Measurements from ENCODE around the gene NCKAP5. TPM values are rescaled to one million over a fixed set of nuclear protein-coding genes. Genes with fewer than 3 reads are reported as not detected.

NCKAP5 gene
- total and polyA plus RNA-seq, 2 of the 8 experiments (the other 6 are each of a cell fraction or from before 2014, with no cell fraction given) = 0.27 to 0.86 TPM

DNA sequence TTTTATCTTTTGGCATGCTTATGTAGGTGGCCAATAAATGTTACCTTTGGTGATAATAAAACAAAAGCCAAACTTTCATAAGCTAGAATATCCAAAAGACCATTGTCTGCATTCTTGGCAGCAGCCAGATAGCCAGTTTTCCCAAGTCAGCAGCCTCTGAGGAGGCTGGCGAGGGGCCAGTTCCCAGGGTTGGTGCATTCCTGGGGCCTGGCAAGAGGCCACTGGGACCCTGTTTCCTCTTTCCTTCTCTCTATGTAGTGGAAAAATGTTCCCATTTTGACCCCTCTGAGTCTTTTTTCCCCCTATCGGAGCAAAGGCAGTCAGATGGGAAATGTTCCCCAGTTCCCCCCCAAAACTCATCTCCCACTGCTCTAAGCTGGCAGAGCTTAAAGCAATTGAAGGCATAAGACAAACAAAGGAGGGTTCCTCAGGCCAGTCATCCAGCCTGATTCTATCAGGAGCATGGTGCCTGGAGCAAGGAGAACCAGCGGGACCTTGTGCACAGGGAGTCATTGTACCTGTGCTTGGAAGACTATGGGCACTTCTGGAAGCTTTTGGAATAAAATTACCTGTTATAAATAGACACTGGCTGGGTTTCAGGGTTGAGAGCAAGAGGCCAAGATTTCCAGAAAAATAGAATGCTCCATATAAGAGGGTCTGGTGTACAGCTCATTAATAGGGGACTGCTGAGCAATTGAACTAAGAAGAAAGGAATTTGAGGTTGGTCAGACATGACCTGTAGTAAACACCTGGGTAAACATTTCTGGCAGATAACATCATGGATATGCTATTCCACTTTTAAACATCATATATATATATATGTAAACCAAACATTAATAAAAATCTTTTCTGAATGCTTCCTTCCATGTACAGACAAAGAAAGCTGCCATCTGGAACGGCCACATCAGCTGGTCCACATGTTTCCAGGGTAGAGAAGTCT is 63.4 kb downstream of the NCKAP5 start:
- Histone ChIP-seq H3K79me1 (ENCODE audit: low read depth, low read length) (no peaks in the 10 kb centered on the region), H3K4ac (replicated peaks; ENCODE audit: insufficient read length, low read depth, low read length) (no peak overlapping the region), H3K56ac (replicated peaks; ENCODE audit: insufficient read length, low read depth, low read length) (no peak overlapping the region), H3K9me3 (ENCODE audit: insufficient read depth in 2 of 2, low read depth in 1 of 2, low read length in 1 of 2) (no peaks in the 10 kb centered on the region), H2BK20ac (ENCODE audit: low read length) (no peak overlapping the region), H2BK5ac (ENCODE audit: low read depth, low read length) (no peak overlapping the region), H2BK120ac (replicated peaks; ENCODE audit: low read depth, low read length) (no peak overlapping the region), H2AK5ac (ENCODE audit: low read depth, low read length) (no peak overlapping the region), H3K27ac (ENCODE audit: low read depth, low read length) (no peak overlapping the region), H4K5ac (ENCODE audit: insufficient read length, low read depth, low read length) (no peak overlapping the region), H3K4me3 (ENCODE audit: extremely low read depth in 1 of 4, insufficient read depth in 2 of 4, low read depth in 3 of 4, low read length in 4 of 4) (no peak overlapping the region), H3K27me3 (replicated peaks in 1 of 4; ENCODE audit: control insufficient read depth in 3 of 4, extremely low read depth in 1 of 4, insufficient read depth in 3 of 4, low read length in 3 of 4) (no peaks in the 10 kb centered on the region), H3K23me2 (ENCODE audit: low read depth, low read length) (no peaks in the 10 kb centered on the region), H3K36me3 (ENCODE audit: control insufficient read depth in 2 of 4, insufficient read depth in 4 of 4, low read length in 3 of 4) (no peaks in the 10 kb centered on the region), H4K91ac (replicated peaks; ENCODE audit: insufficient read length, low read length) (no peak overlapping the region), H2BK15ac (ENCODE audit: low read length) (no peak overlapping the region), H3K79me2 (ENCODE audit: control insufficient read depth in 1 of 2, insufficient read depth in 2 of 2, low read length in 2 of 2) (no peaks in the 10 kb centered on the region), H4K20me1 (replicated peaks in 1 of 2; ENCODE audit: control insufficient read depth in 1 of 2, insufficient read depth in 2 of 2, low read length in 2 of 2) (no peaks in the 10 kb centered on the region), H3K14ac (ENCODE audit: insufficient read length) (no peak overlapping the region), H3K4me2 (ENCODE audit: insufficient read depth in 1 of 2, low read depth in 2 of 2, low read length in 2 of 2) (no peak overlapping the region), H3K23ac (ENCODE audit: insufficient read length) (no peak overlapping the region), H2AFZ (ENCODE audit: low read length) (no peak overlapping the region), H4K8ac (ENCODE audit: extremely low read depth, insufficient read depth, low read length) (no peak overlapping the region; the same call in 1 of the 2 replicates), H3K9ac (replicated peaks in 1 of 4; ENCODE audit: extremely low read depth in 1 of 4, low read depth in 3 of 4, low read length in 3 of 4) (no peak overlapping the region), H3K4me1 (replicated peaks in 1 of 4; ENCODE audit: control insufficient read depth in 3 of 4, insufficient read depth in 4 of 4, low read length in 3 of 4) (no peaks in the 10 kb centered on the region), H3K18ac (ENCODE audit: extremely low read depth, low read length) (no peak overlapping the region), H2BK12ac (ENCODE audit: low read depth, low read length) (no peak overlapping the region)
- no peak for FAIRE-seq
- ChIA-PET CTCF (ENCODE audit: partially characterized antibody) (interaction anchor here (0.6 to 3.9 kb wide), 3 partner anchors 8 to 34 kb away, joined by 3 to 27 read pairs (median 3); no protein-coding TSS in a partner anchor), POLR2A (ENCODE audit: partially characterized antibody) (no interaction called here)
- no peak for TF ChIP-seq CHD2 (IDR thresholded peaks at IDR 0.05; ENCODE audit: low read length)
- no peak for TF ChIP-seq GTF2F1 (IDR thresholded peaks at IDR 0.05; ENCODE audit: borderline replicate concordance, low read depth, low read length)
- TF ChIP-seq POU5F1 (IDR thresholded peaks at IDR 0.05; ENCODE audit: low read depth, low read length) = no peak
- TF ChIP-seq PHF8 (conservative IDR thresholded peaks at IDR 0.05; ENCODE audit: low read depth, low read length) = no peak
- no peak for TF ChIP-seq SAP30 (IDR thresholded peaks at IDR 0.05; ENCODE audit: insufficient read depth, insufficient replicate concordance, low read length)
- no peak for TF ChIP-seq KDM1A (IDR thresholded peaks at IDR 0.05; ENCODE audit: borderline replicate concordance, low read length)
- TF ChIP-seq SIRT6 (IDR thresholded peaks at IDR 0.05; ENCODE audit: low read length) = no peak
- no peak for TF ChIP-seq EGR1 (IDR thresholded peaks at IDR 0.05; ENCODE audit: borderline replicate concordance, low read depth, low read length)
- TF ChIP-seq YY1 (IDR thresholded peaks at IDR 0.05; ENCODE audit: low read depth, low read length) = no peak
- TF ChIP-seq CBX8 (IDR thresholded peaks at IDR 0.05; ENCODE audit: borderline replicate concordance, low read depth, low read length) = no peak
- DNase-seq (ENCODE audit: low read depth in 1 of 2, low spot score in 2 of 2) = no peak
- 77% methylated on average over 4 of the region's 4 CpGs; no CpG with 5 or more reads in 1 of the 2 experiments for WGBS, 2 experiments (ENCODE audit: extremely low coverage in 1 of 2, insufficient coverage in 1 of 2, insufficient read length in 1 of 2, insufficient replicate concordance in 2 of 2, low coverage in 1 of 2, low lambda C conversion rate in 2 of 2, missing lambda C conversion rate in 1 of 2)
